ENCODE data around the gene AHNAK.

Gene AHNAK

GRCh38 chr11:62516736-62517371 is 29.8 kb downstream of the AHNAK start:
- no peak for DNase-seq

DNA sequence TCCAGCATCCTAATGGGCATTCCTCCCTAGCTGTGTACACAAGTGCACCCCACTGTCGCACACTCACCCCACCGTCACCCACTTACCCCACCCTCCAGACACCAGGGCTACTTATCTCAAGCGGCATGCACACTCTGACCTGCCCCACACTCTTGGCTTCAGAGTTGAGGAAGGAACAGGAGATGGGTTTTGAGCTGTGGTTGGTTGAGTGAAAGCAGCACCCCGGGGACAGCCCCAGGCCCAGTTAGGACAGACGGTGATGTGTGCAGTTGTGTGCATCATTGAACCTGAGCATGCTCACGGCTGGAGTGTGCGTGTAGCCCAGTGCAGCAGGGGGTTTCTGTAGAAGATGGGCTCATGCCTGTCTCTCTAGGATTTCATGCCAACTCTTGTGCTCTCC is 32.5 kb downstream of the AHNAK start:
- no peak for DNase-seq

DNA sequence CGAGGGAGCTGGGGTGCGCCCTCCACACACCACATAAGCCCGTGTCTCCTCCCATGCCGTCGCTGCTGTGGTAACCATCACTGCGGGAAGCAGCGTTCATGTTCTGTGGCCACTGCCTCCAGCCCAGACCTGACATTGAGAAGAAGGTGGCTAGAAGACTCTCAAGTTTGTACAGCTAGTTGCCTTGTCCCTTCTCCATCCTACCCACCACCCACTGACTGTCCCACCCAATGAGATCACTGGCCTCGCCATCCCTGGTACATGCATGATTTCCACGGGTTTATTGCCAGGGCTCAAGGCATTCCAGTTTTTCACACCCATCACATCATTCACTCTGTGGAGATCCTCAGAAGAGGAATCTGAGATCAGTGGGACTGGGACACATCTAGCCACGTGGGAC is 33.0 kb downstream of the AHNAK start:
- no peak for DNase-seq

- no peak for DNase-seq
Measured at GRCh38 chr11:62512961-62513360, 33.6 kb downstream of the AHNAK start.

GRCh38 chr11:62508336-62509058 is 38.1 kb downstream of the AHNAK start:
- peak; percentile 83 for DNase-seq

DNA sequence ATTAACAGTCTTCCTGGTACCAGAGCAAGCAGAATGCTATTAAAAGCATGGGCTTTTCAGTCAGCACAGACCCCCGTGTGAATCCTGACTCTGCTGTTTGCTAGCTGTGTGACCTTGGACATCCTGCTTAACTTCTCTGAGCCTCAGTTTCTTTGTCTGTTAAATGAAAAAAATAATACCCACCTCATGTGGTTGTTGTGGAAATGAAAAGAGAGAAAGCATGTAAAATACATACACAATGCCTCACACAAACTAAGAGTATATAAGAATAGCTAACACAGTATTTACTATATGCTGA is 39.5 kb downstream of the AHNAK start:
- no peak for DNase-seq

- DNase-seq, result no peak
Measured at GRCh38 chr11:62506413-62507124, 40.0 kb downstream of the AHNAK start.

- DNase-seq, result no peak
Measured at GRCh38 chr11:62505440-62506091, 41.0 kb downstream of the AHNAK start.

GRCh38 chr11:62505059-62505439 is 41.6 kb downstream of the AHNAK start:
- DNase-seq, result no peak

DNA sequence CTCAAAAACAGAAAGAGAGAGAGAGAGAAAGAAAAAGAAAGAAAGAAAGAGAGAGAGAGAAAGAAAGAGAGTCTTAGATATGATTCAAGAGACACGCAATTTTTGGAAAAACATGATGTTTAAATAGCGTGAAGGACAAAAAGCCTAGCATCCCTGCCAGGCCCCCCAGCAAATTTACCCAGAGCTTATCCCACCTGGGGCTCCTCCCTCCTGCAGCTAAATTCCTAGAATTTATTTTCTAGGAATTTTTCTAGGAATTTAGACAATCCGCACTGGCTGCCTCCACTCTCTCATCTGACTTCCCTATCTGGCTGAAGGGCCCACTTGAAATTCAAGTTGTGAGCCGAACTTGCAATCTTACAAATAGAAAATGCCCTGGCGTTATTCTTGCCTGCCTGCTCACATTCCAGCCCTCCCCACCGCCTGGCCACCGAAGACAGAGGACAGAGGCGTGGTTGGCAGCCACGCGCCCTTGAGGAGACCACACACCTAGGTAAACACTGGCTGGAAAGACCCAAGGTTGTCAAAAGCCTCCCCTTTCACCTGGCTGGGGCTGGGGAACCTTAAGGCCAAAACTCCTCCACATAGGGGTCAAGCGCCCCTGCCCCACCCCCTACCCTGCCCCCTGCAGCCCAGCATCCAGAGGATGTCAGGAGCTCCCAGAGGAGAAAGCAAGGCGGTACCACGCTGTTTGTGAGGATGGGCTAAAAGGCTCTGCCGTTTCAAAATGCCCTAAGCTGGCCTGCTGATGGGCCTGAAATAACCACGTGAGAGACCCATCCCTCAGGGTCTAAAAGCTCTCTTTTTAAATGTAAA is 42.2 kb downstream of the AHNAK start:
- DNase-seq, result no peak

- DNase-seq, result no peak
Measured at GRCh38 chr11:62502030-62502730, 44.4 kb downstream of the AHNAK start.

GRCh38 chr11:62501432-62501891 is 45.1 kb downstream of the AHNAK start:
- DNase-seq, result no peak

- no peak for DNase-seq
Measured at GRCh38 chr11:62500650-62501030, 46.0 kb downstream of the AHNAK start.

- DNase-seq, result no peak
Measured at GRCh38 chr11:62499944-62500649, 46.5 kb downstream of the AHNAK start.

- DNase-seq, result peak; percentile 27
Measured at GRCh38 chr11:62499311-62499943, 47.2 kb downstream of the AHNAK start.

GRCh38 chr11:62498492-62499286 is 47.9 kb downstream of the AHNAK start:
- DNase-seq, result no peak

DNA sequence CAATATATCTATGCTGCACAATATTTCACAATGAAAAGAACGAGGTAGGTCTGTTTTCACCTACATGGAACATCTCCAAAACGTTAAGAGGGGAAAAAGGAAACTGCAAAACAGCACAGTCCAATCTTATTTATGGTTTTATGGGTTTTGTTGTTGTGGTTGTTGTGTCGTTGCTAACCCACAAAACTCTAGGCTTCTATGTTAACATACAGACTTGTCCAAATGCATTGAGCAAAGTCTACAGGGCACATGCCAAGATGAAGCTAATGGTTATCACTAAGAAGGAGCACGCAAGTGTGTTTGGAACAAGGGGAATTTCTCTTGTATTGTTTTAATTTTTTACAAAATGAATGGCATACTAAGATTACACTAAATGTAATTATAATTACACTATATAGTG is 48.6 kb downstream of the AHNAK start:
- no peak for DNase-seq

- DNase-seq, result peak; percentile 86
Measured at GRCh38 chr11:62497132-62497801, 49.3 kb downstream of the AHNAK start.

DNA sequence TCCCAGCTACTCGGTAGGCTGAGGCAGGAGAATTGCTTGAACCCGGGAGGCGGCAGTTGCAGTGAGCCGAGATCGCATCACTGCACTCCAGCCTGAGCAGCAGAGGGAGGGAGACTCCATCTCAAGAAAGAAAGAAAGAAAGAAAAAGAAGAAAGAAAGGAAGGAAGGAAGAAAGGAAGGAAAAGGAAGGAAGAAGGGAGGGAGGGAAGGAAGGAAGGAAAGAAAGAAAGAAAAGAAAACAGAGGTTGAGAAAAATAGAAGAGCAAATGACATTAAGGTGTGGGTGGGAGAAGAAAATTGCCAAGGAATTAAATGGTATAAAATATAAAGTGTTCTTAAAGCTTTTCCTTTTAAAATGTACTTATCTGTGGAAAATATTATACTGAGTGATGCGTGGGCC is 49.9 kb downstream of the AHNAK start:
- DNase-seq, result no peak

GRCh38 chr11:62494246-62494645 is 52.4 kb downstream of the AHNAK start:
- DNase-seq, result no peak

All from inflammatory macrophage treated with lipopolysaccharide for 4 hours (primary cell).